Neutrophil (primary cell): ENCODE results near the gene STX12.
"Not testable (repeated sequence)": the region's sequence is repeated elsewhere in the genome, so short reads cannot be mapped to it uniquely, and the experiment has no call there.

ENCODE experiments used
- H3K27ac ChIP-seq: fragments of 200-600 bp; sonication (generic); 2 replicates; pipeline ENCODE4 v1.5.1; 2016; ENCODE audit warnings: mild to moderate bottlenecking, moderate library complexity
- H3K27me3 ChIP-seq: fragments of 200-600 bp; sonication (generic); 2 replicates; pipeline ENCODE4 v1.6.0; 2016; ENCODE audit warnings: mild to moderate bottlenecking
- H3K36me3 ChIP-seq: fragments of 200-600 bp; sonication (generic); 2 replicates; pipeline ENCODE4 v1.5.1; 2017
- H3K4me1 ChIP-seq, 2 experiments: fragments of 200-600 bp in 1 of 2; sonication (generic) in 1 of 2; 1 replicate in 1 of 2; 2 replicates in 1 of 2; pipeline versions ENCODE4 v1.5.1 to v1.6.1; 2013 to 2016; ENCODE audit warnings: low read depth in 1 of 2, low read length in 1 of 2, mild to moderate bottlenecking in 1 of 2, moderate library complexity in 1 of 2; ENCODE audit not compliant: control insufficient read depth in 1 of 2, insufficient read depth in 1 of 2
- H3K4me3 ChIP-seq, 2 experiments: fragments of 200-600 bp in 1 of 2; sonication (generic) in 1 of 2; 1 replicate in 1 of 2; 2 replicates in 1 of 2; pipeline ENCODE4 v1.5.1; 2013 to 2016; ENCODE audit warnings: low read depth in 1 of 2, low read length in 1 of 2, mild to moderate bottlenecking in 1 of 2, moderate library complexity in 1 of 2
- H3K9me3 ChIP-seq: fragments of 200-600 bp; sonication (generic); 2 replicates; pipeline ENCODE4 v1.5.1; 2016
- TF ChIP-seq, protein P1 (sequence below): fragments of 200-600 bp; sonication (generic); IDR thresholded peaks from 2 replicates; pipeline ENCODE4 v1.5.1; 2016; ENCODE audit warnings: antibody characterized with exemption

The STX12 gene

DNA sequence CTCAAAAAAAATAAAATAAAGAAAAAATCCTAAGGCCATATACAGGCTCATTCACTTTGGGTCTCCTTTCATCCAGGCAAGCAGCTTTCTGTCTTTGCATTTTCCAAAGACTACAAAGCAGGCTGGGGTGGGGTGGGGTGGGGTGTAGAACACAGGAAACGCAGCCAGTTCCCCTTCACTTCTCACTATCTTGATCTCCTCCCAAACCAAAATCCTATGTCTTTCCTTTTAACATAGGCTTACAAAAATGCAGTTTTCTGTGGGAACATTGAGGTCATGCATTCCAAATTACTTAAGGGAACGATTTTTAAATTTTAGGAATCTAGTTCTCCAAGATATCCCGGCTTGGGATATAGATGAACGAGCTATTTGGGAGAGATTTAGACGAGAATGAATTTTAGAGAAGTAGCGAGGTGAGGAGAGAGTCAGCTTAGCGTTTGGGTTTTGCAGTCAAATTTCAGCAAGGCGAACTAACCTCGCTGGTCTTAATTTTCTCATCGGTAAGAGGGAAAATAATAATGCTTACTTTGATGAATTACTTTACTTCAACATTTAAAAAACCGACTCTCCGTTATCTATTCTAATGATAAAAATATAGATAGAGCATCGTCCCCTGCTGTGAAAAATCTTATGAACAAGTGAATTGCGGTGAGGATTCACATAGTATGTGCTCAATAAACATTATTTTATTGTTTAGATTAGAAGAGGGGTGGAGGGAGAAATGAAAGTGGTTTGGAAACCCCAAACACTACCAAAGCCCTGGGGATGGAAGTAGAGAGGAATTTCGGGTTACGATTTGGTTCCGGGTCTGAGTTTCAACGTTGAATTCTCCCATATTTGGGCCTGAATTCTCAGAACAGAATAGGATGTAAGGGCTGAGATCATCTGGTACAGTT is 735 bp upstream of the STX12 start:
- Histone ChIP-seq H3K36me3 (peaks cover 11% of the 10 kb centered on the region), H3K27ac (peak overlapping the region; percentile 88), H3K27me3 (no peaks in the 10 kb centered on the region), H3K4me3 (peak overlapping the region; percentile 84 to 88), H3K9me3 (no peaks in the 10 kb centered on the region), H3K4me1 (peaks cover 18 to 23% of the 10 kb centered on the region in 2 experiments)
- TF ChIP-seq, protein P1, sequence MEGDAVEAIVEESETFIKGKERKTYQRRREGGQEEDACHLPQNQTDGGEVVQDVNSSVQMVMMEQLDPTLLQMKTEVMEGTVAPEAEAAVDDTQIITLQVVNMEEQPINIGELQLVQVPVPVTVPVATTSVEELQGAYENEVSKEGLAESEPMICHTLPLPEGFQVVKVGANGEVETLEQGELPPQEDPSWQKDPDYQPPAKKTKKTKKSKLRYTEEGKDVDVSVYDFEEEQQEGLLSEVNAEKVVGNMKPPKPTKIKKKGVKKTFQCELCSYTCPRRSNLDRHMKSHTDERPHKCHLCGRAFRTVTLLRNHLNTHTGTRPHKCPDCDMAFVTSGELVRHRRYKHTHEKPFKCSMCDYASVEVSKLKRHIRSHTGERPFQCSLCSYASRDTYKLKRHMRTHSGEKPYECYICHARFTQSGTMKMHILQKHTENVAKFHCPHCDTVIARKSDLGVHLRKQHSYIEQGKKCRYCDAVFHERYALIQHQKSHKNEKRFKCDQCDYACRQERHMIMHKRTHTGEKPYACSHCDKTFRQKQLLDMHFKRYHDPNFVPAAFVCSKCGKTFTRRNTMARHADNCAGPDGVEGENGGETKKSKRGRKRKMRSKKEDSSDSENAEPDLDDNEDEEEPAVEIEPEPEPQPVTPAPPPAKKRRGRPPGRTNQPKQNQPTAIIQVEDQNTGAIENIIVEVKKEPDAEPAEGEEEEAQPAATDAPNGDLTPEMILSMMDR: no peak

DNA sequence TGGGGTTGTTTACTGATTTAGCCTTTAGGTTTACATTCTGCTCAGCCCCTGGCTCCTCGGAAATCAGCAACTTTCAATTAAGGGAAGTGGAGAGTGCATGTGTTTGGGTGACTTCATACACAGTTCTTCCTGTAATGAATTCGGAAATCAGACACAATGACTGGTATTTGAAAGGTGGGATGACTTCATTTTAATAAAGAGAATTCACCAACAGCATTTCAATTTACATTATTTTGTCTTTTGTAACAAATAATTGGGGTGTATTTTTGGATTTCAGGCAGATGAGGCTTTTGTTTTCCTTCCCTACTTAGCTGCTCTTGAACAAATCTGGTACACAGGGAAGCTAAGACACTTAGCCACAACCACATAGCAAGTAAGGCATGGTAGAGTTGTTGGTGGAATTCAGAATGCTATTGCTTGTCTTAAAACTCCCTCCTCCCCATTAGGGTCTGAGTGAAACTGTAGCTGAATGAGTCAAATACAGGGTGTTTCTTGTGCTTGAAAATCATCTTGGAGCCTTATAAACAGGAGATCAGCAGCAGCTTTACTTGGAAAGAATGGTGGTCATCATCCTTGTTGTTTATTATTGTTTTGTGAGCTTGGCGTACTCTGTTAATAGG is 917 bp downstream of the STX12 start:
- Histone ChIP-seq H3K36me3 (peaks cover 11% of the 10 kb centered on the region), H3K27ac (peak overlapping the region; percentile 88), H3K4me3 (peak overlapping the region; percentile 84 to 88), H3K9me3 (no peaks in the 10 kb centered on the region), H3K27me3 (no peaks in the 10 kb centered on the region), H3K4me1 (peaks cover 18 to 23% of the 10 kb centered on the region in 2 experiments)
- TF ChIP-seq, protein P1: no peak

DNA sequence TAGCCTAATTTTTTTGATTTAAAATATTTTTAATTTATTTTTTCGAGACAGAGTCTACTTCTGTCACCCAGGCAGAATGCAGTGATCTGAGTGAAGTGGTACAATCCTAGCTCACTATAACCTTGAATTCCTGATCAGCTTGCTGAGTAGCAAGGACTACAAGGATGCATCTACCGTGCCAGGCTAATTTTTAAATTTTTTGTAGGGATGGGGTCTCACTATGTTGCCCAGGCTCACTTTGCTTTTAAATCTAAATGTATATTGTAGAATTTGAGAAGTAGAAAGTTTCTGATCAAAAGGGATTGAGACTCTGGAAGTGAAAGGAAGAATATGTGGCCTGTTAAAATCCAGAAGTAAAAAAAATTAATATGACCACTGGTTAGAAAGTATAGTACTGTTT is 1.6 kb downstream of the STX12 start:
- Histone ChIP-seq H3K9me3 (no peaks in the 10 kb centered on the region), H3K4me1 (peaks cover 18 to 23% of the 10 kb centered on the region in 2 experiments), H3K27me3 (no peaks in the 10 kb centered on the region), H3K4me3 (no peak overlapping the region), H3K36me3 (peaks cover 11% of the 10 kb centered on the region), H3K27ac (peak overlapping the region; percentile 88)
- TF ChIP-seq, protein P1: no peak

DNA sequence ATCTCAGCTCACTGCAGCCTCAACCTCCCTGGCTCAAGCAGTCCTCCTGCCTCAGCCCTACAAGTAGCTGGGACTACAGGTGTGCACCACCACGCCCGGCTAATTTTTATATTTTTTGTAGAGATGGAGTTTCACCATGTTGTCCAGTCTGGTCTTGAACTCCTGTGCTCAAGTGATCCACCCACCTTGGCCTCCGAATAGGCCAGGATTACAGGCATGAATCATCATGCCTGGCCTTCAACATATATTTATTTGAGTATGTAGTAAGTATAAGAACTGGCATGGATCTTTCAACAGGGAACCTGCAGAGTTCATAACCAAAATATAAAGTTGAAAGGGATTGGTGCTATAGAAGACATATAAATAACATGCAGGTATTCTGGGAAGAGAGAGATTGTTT is 2.3 kb downstream of the STX12 start:
- peaks cover 11% of the 10 kb centered on the region for H3K36me3 ChIP-seq
- H3K9me3 ChIP-seq, H3K27me3 ChIP-seq, H3K4me3 ChIP-seq, H3K27ac ChIP-seq: not testable (repeated sequence)
- peaks cover 18 to 23% of the 10 kb centered on the region in 2 experiments for H3K4me1 ChIP-seq

DNA sequence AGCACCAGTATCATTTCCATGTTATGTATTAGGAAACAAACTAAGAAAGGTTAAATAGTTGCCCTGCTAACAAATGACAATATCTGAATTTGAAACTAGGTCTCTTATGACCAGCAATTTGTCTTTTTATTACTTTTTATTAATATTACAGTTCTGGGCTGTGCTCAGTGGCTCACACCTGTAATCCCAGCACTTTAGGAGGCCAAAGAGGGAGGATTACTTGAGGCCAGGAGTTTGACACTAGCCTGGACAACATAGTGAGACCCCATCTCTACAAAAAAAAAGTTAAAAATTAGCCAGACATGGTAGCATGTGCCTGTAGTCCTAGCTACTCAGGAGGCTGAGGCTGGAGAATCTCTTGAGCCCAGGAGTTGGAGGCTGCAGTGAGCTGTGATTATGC is 3.3 kb downstream of the STX12 start:
- H3K27ac ChIP-seq: not testable (repeated sequence)

DNA sequence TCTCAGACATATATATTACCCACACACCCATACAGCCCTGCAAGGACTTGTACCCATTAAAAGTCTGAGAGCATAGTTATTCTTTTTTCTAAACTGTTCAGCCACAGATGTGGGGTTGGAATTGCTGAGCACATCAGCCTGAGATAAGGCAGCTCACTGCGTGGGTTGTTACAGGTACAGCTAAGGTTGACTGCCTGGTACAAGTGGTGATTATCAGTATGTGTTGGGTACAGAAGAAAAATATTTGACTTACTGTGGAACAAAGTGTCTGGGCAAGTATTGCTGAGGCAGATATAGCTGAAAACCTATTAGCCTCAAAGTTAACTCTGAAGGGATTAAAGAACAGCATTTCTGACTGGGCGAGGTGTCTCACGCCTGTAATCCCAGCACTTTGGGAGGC is 5.0 kb downstream of the STX12 start:
- no peaks in the 10 kb centered on the region for H3K27me3 ChIP-seq
- TF ChIP-seq, protein P1: no peak
- H3K4me1 ChIP-seq: peaks cover 10 to 14% of the 10 kb centered on the region in 2 experiments
- H3K4me3 ChIP-seq: no peak overlapping the region
- no peaks in the 10 kb centered on the region for H3K9me3 ChIP-seq
- H3K27ac ChIP-seq: no peak overlapping the region
- peaks cover 17% of the 10 kb centered on the region for H3K36me3 ChIP-seq

More for the DNA sequence above, 3.3 kb downstream of the STX12 start:
- not testable (repeated sequence) for H3K27me3 ChIP-seq, H3K9me3 ChIP-seq, H3K4me3 ChIP-seq
- H3K4me1 ChIP-seq: peaks cover 18 to 23% of the 10 kb centered on the region in 2 experiments
- H3K36me3 ChIP-seq: peaks cover 11% of the 10 kb centered on the region
